HepG2 (cell line): ENCODE data around the gene RXFP1. TPM values are rescaled to one million over a fixed set of nuclear protein-coding genes. Genes with fewer than 3 reads are reported as not detected.
A peak's percentile ranks its signal among the peaks of the same experiment; 100 is the strongest.

ENCODE experiments used
- ATF1 ChIP-seq: IDR thresholded peaks from 2 replicates; pipeline ENCODE4 v1.6.1; 2016; ENCODE audit warnings: mild to moderate bottlenecking, control low read depth
- HNF4G ChIP-seq, 2 experiments: sonication (generic) in 1 of 2; formaldehyde crosslinking in 1 of 2; IDR thresholded peaks; 2 replicates each; pipeline versions ENCODE4 v1.4.0 to v1.6.1; 2011 to 2020; ENCODE audit warnings: borderline replicate concordance in 2 of 2, low read depth in 2 of 2, mild to moderate bottlenecking in 2 of 2, low read length in 1 of 2, missing genetic modification reagents in 1 of 2, moderate library complexity in 1 of 2
- HNRNPL ChIP-seq: fragments of 200-400 bp; formaldehyde crosslinking; IDR thresholded peaks from 2 replicates; pipeline ENCODE4 v1.6.1; 2017; ENCODE audit warnings: mild to moderate bottlenecking, low read depth, low read length
- NR2F2 ChIP-seq: IDR thresholded peaks from 2 replicates; pipeline ENCODE4 v1.6.1; 2012; ENCODE audit warnings: low read depth, inconsistent platforms, borderline replicate concordance
- RBFOX2 ChIP-seq: fragments of 200-400 bp; formaldehyde crosslinking; IDR thresholded peaks from 2 replicates; pipeline ENCODE4 v1.6.1; 2017; ENCODE audit warnings: low read depth, mild to moderate bottlenecking, low read length
- SMAD1 ChIP-seq: sonication (generic); formaldehyde crosslinking; IDR thresholded peaks from 2 replicates; pipeline ENCODE4 v1.4.0; 2020; ENCODE audit warnings: missing genetic modification reagents, low read depth, mild to moderate bottlenecking, borderline replicate concordance
- STAG1 ChIP-seq: sonication (generic); formaldehyde crosslinking; IDR thresholded peaks from 2 replicates; pipeline ENCODE4 v1.4.0; 2020; ENCODE audit warnings: missing genetic modification reagents
- TCF7 ChIP-seq: sonication (generic); IDR thresholded peaks from 2 replicates; pipeline ENCODE4 v1.6.1; 2016; ENCODE audit warnings: antibody characterized with exemption, low read depth
- ZBED4 ChIP-seq: sonication (generic); formaldehyde crosslinking; IDR thresholded peaks from 2 replicates; pipeline ENCODE4 v1.4.0; 2020; ENCODE audit warnings: missing genetic modification reagents, borderline replicate concordance
- ZNF678 ChIP-seq: sonication (generic); formaldehyde crosslinking; IDR thresholded peaks from 2 replicates; pipeline ENCODE4 v1.4.0; 2020; ENCODE audit warnings: mild to moderate bottlenecking, missing genetic modification reagents
- ZNF768 ChIP-seq: sonication (generic); formaldehyde crosslinking; IDR thresholded peaks from 2 replicates; pipeline ENCODE4 v1.4.0; 2020; ENCODE audit warnings: missing genetic modification reagents
- ZNF776 ChIP-seq: sonication (generic); formaldehyde crosslinking; IDR thresholded peaks from 2 replicates; pipeline ENCODE4 v1.4.0; 2020; ENCODE audit warnings: mild to moderate bottlenecking, missing genetic modification reagents
- ZNF792 ChIP-seq: IDR thresholded peaks from 2 replicates; pipeline ENCODE4 v1.6.1; 2016
- polyA plus RNA-seq, 8 experiments: library from polyadenylated mRNA; depleted of rRNA in 3 of 8; stranded (reverse) in 7 of 8; unstranded in 1 of 8; fragments of >200 nt; fragmentation: Illumina TruSeq in 4 of 8; extraction: Trizol in 4 of 8; gene quantifications; 2 replicates each; pipeline versions ENCODE4 v1.2.1 to v1.2.3, GENCODE V29; 2011 to 2016; ENCODE audit warnings: low read depth in 4 of 8, missing spikeins in 1 of 8, mixed read lengths in 1 of 8; ENCODE audit not compliant: insufficient read depth in 1 of 8
- total RNA-seq, 5 experiments: library from RNA; depleted of rRNA; stranded (reverse); fragments of >200 nt; fragmentation: Illumina TruSeq; extraction: Trizol; gene quantifications; 2 replicates each; pipeline ENCODE4 v1.2.3, GENCODE V29; 2016; ENCODE audit warnings: low read depth in 1 of 5
- TF ChIP-seq, protein P1 (sequence below): sonication (generic); formaldehyde crosslinking; IDR thresholded peaks from 2 replicates; pipeline ENCODE4 v1.5.1; 2020; ENCODE audit warnings: missing genetic modification reagents, mild to moderate bottlenecking, borderline replicate concordance
- TF ChIP-seq, protein P2 (sequence below): sonication (generic); formaldehyde crosslinking; IDR thresholded peaks from 2 replicates; pipeline ENCODE4 v1.4.0; 2020; ENCODE audit warnings: missing genetic modification reagents
- TF ChIP-seq, protein P3 (sequence below): fragments of 450-650 bp; IDR thresholded peaks from 2 replicates; pipeline ENCODE4 v1.6.1; 2017; ENCODE audit warnings: mild to moderate bottlenecking

The RXFP1 gene
- total and polyA plus RNA-seq, 2 of the 13 experiments (the other 11 are each of a cell fraction or from before 2014, with no cell fraction given): not detected

DNA sequence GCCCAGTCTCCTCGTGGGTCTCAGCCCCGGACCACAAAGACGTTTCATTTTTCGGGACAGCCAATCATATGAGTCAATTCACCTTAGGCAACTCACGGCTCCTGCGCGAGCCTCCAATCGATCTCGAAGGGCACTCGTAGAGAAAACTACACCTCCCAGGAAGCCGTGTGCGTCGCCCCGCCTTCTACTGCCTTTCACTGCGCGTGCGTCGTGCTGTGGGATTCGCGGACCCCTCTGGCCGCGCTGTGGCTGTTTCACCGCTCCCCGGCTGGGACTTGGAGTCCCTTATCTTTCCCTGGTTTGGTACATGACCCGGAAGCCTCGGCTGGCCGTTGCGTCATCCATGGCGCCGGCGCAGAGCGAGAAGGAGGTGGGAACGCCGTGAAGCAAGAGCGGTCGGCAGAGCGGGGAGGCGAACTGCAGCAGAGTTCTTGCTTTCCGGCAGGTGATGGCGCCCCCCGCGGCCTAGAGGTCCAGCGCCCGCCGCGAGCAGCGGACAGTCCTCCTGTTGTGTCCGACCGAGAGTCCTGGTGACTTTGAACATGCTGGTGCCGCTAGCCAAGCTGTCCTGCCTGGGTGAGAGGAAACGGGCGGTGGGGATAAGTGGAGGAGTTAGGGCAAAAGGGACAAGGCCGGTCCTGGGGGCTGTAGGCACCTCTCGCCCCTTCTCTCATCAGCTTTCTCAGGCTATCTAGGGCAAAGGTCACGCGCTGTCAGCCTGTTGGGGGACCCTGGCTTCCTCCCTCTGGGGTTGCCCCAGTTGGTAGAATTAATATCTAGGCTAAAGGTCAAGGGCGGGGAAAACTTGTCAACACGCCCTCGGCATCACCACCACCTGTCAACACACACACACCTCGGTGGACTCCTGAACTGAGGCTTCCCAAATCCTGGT is 150.5 kb downstream of the RXFP1 start, which contains the start of gene ETFDH (continued):
- TF ChIP-seq, protein P1, sequence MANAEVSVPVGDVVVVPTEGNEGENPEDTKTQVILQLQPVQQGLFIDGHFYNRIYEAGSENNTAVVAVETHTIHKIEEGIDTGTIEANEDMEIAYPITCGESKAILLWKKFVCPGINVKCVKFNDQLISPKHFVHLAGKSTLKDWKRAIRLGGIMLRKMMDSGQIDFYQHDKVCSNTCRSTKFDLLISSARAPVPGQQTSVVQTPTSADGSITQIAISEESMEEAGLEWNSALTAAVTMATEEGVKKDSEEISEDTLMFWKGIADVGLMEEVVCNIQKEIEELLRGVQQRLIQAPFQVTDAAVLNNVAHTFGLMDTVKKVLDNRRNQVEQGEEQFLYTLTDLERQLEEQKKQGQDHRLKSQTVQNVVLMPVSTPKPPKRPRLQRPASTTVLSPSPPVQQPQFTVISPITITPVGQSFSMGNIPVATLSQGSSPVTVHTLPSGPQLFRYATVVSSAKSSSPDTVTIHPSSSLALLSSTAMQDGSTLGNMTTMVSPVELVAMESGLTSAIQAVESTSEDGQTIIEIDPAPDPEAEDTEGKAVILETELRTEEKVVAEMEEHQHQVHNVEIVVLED (CRISPR knock-in tag): peak; percentile 95
- TF ChIP-seq ZBED4 (CRISPR knock-in tag): no peak
- TF ChIP-seq ZNF678 (CRISPR knock-in tag): no peak
- TF ChIP-seq NR2F2: no peak
- TF ChIP-seq RBFOX2: peak; percentile 76
- 0 out of 2 replicates have a peak, but pooled peaks have one; percentile 41 for TF ChIP-seq HNRNPL
- peak; percentile 91 for TF ChIP-seq ZNF792 (CRISPR knock-in tag)
- TF ChIP-seq, protein P2, sequence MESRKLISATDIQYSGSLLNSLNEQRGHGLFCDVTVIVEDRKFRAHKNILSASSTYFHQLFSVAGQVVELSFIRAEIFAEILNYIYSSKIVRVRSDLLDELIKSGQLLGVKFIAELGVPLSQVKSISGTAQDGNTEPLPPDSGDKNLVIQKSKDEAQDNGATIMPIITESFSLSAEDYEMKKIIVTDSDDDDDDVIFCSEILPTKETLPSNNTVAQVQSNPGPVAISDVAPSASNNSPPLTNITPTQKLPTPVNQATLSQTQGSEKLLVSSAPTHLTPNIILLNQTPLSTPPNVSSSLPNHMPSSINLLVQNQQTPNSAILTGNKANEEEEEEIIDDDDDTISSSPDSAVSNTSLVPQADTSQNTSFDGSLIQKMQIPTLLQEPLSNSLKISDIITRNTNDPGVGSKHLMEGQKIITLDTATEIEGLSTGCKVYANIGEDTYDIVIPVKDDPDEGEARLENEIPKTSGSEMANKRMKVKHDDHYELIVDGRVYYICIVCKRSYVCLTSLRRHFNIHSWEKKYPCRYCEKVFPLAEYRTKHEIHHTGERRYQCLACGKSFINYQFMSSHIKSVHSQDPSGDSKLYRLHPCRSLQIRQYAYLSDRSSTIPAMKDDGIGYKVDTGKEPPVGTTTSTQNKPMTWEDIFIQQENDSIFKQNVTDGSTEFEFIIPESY (CRISPR knock-in tag): peak; percentile 58; the same call in 1 of the 2 replicates
- peak; percentile 91 for TF ChIP-seq ATF1 (CRISPR knock-in tag)
- TF ChIP-seq HNF4G (IDR thresholded peaks at IDR 0.05; ENCODE audit: borderline replicate concordance, low read depth, low read length): peak; percentile 46; the same call in 1 of the 2 replicates
- peak; percentile 84; the same call in 1 of the 2 replicates for TF ChIP-seq HNF4G (CRISPR knock-in tag; IDR thresholded peaks at IDR 0.05; ENCODE audit: borderline replicate concordance, low read depth)
- no peak for TF ChIP-seq SMAD1 (CRISPR knock-in tag)
- TF ChIP-seq ZNF776 (CRISPR knock-in tag): peak; percentile 92
- TF ChIP-seq TCF7: no peak
- TF ChIP-seq STAG1 (CRISPR knock-in tag): peak; percentile 57
- TF ChIP-seq, protein P3, sequence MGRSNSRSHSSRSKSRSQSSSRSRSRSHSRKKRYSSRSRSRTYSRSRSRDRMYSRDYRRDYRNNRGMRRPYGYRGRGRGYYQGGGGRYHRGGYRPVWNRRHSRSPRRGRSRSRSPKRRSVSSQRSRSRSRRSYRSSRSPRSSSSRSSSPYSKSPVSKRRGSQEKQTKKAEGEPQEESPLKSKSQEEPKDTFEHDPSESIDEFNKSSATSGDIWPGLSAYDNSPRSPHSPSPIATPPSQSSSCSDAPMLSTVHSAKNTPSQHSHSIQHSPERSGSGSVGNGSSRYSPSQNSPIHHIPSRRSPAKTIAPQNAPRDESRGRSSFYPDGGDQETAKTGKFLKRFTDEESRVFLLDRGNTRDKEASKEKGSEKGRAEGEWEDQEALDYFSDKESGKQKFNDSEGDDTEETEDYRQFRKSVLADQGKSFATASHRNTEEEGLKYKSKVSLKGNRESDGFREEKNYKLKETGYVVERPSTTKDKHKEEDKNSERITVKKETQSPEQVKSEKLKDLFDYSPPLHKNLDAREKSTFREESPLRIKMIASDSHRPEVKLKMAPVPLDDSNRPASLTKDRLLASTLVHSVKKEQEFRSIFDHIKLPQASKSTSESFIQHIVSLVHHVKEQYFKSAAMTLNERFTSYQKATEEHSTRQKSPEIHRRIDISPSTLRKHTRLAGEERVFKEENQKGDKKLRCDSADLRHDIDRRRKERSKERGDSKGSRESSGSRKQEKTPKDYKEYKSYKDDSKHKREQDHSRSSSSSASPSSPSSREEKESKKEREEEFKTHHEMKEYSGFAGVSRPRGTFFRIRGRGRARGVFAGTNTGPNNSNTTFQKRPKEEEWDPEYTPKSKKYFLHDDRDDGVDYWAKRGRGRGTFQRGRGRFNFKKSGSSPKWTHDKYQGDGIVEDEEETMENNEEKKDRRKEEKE: no peak
- TF ChIP-seq ZNF768 (CRISPR knock-in tag): peak; percentile 76; the same call in 1 of the 2 replicates
